Keratinocyte (primary cell): ENCODE measurements around the gene SDK1. TPM values are rescaled to one million over a fixed set of nuclear protein-coding genes. Genes with fewer than 3 reads are reported as not detected.

Experiments used
- DNase-seq: peaks from one replicate; pipeline ENCODE4 v3.0.0-alpha.2; 2011; ENCODE audit warnings: low read depth, missing footprints, low spot score
- FAIRE-seq: peaks from 2 replicates; lab custom pipeline; 2011; peaks lifted over from hg19 to GRCh38; lab: Jason Lieb, UNC
- H2AFZ ChIP-seq: 2 replicates; pipeline ENCODE4 v1.6.0; 2012; ENCODE audit warnings: low read length, control low read depth, inconsistent platforms; ENCODE audit not compliant: control insufficient read depth
- H3K27ac ChIP-seq: 2 replicates; pipeline ENCODE4 v1.5.1; 2011; ENCODE audit warnings: low read length; ENCODE audit not compliant: control insufficient read depth, insufficient read depth
- H3K27me3 ChIP-seq: 3 replicates; pipeline ENCODE4 v1.6.0; 2011; ENCODE audit warnings: low read length; ENCODE audit not compliant: control insufficient read depth, insufficient read depth; ENCODE audit errors: extremely low read depth
- H3K36me3 ChIP-seq, 2 experiments: 2 replicates in 1 of 2; 3 replicates in 1 of 2; pipeline ENCODE4 v1.5.1; 2011; ENCODE audit warnings: low read length in 2 of 2, mild to moderate bottlenecking in 1 of 2; ENCODE audit not compliant: control insufficient read depth in 2 of 2, insufficient read depth in 2 of 2; ENCODE audit errors: extremely low read depth in 1 of 2
- H3K4me1 ChIP-seq: 3 replicates; pipeline ENCODE4 v1.5.1; 2011; ENCODE audit warnings: low read length; ENCODE audit not compliant: control insufficient read depth, insufficient read depth; ENCODE audit errors: extremely low read depth
- H3K4me2 ChIP-seq: 3 replicates; pipeline ENCODE4 v1.6.0; 2011; ENCODE audit warnings: low read depth, low read length; ENCODE audit not compliant: control insufficient read depth, insufficient read depth; ENCODE audit errors: extremely low read depth
- H3K4me3 ChIP-seq, 3 experiments: fragments of 200-600 bp in 1 of 3; sonication (generic) in 1 of 3; 2 replicates in 2 of 3; 3 replicates in 1 of 3; pipeline ENCODE4 v1.5.1; 2011 to 2016; ENCODE audit warnings: low read length in 3 of 3, mild to moderate bottlenecking in 3 of 3, control low read depth in 2 of 3, inconsistent platforms in 1 of 3, low read depth in 1 of 3, mixed read lengths in 1 of 3, mixed run types in 1 of 3, moderate library complexity in 1 of 3; ENCODE audit not compliant: control insufficient read depth in 2 of 3, insufficient read depth in 2 of 3; ENCODE audit errors: extremely low read depth in 1 of 3
- H3K79me2 ChIP-seq: 2 replicates; pipeline ENCODE4 v1.6.0; 2012; ENCODE audit warnings: low read length; ENCODE audit not compliant: control insufficient read depth, insufficient read depth
- H3K9ac ChIP-seq: 3 replicates; pipeline ENCODE4 v1.6.0; 2011; ENCODE audit warnings: low read length; ENCODE audit not compliant: control insufficient read depth, insufficient read depth; ENCODE audit errors: extremely low read depth
- H3K9me1 ChIP-seq: 3 replicates; pipeline ENCODE4 v1.6.0; 2011; ENCODE audit warnings: low read length; ENCODE audit not compliant: control insufficient read depth, insufficient read depth; ENCODE audit errors: extremely low read depth
- H3K9me3 ChIP-seq: 2 replicates; pipeline ENCODE4 v1.5.1; 2012; ENCODE audit warnings: low read depth, low read length; ENCODE audit not compliant: control insufficient read depth
- H4K20me1 ChIP-seq: 3 replicates; pipeline ENCODE4 v1.6.0; 2011; ENCODE audit warnings: low read length; ENCODE audit not compliant: control insufficient read depth, insufficient read depth; ENCODE audit errors: extremely low read depth
- EZH2 ChIP-seq: IDR thresholded peaks from one replicate; pipeline ENCODE4 v1.6.1; 2012; ENCODE audit warnings: inconsistent platforms, mild to moderate bottlenecking, low read length, moderate library complexity
- dilution Hi-C: fragments of 300-500 bp; cut with MboI; formaldehyde crosslinking; loops from one replicate; pipeline ENCODE4 v1.7.0; 2020; ENCODE audit warnings: low sequenced_read_pairs; ENCODE audit not compliant: extremely low pct_ligation_motif_present
- polyA plus RNA-seq, 5 experiments: library from polyadenylated mRNA; depleted of rRNA in 3 of 5; stranded (reverse) in 3 of 5; stranded (forward) in 1 of 5; unstranded in 1 of 5; fragments of >200 nt; gene quantifications; 1 replicate in 1 of 5; 2 replicates in 3 of 5; 3 replicates in 1 of 5; pipeline versions ENCODE4 v1.2.1 to v1.2.3, GENCODE V29; 2011 to 2012; ENCODE audit warnings: missing spikeins in 2 of 5, low read depth in 1 of 5, low replicate concordance in 1 of 5
- TF ChIP-seq, protein P1 (sequence below), 3 experiments: IDR thresholded peaks in 1 of 3; conservative IDR thresholded peaks in 1 of 3; optimal IDR thresholded peaks in 1 of 3; 2 replicates in 2 of 3; 3 replicates in 1 of 3; pipeline versions ENCODE3 to v1.5.1; 2011; ENCODE audit warnings: low read length in 3 of 3, mild to moderate bottlenecking in 3 of 3, moderate library complexity in 2 of 3, control low read depth in 1 of 3, inconsistent platforms in 1 of 3; ENCODE audit not compliant: insufficient read depth in 2 of 3; ENCODE audit errors: extremely low read depth in 1 of 3

The SDK1 gene
- polyA plus RNA-seq, 1 donor (not counting 4 experiments of a cell fraction or from before 2014, with no cell fraction given): 0.66 TPM

DNA sequence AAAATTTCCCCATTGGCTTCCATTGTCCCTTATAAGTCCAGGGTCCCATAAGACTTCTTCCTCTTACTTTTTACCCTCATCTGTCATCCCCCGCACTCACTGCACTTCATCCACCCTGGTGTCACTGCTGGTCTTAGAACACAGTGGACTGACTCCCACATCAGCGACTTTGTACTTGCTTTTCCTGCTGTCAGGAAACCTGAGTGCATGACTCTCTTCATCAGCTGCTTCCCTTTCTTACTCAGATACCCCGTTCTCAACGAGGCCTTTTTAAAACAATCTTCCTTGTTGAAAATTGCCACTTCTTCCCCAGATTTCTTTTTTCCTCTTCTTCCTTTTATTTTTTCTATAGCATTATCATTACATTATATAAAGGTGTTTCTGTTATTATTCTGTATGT, 305.4 kb downstream of the SDK1 start:
- Histone ChIP-seq H3K27me3 (no peaks in the 10 kb centered on the region), H3K4me1 (peaks cover 3% of the 10 kb centered on the region), H4K20me1 (no peaks in the 10 kb centered on the region), H2AFZ (no peak overlapping the region), H3K9me3 (no peaks in the 10 kb centered on the region), H3K4me3 (no peak overlapping the region), H3K36me3 (no peaks in the 10 kb centered on the region), H3K9ac (no peak overlapping the region), H3K79me2 (no peaks in the 10 kb centered on the region), H3K4me2 (no peak overlapping the region), H3K27ac (no peak overlapping the region), H3K9me1 (no peaks in the 10 kb centered on the region)
- FAIRE-seq (no peak), DNase-seq (no peak)
- dilution Hi-C loops: no loop called here
- TF ChIP-seq EZH2: no peak
- TF ChIP-seq, protein P1, sequence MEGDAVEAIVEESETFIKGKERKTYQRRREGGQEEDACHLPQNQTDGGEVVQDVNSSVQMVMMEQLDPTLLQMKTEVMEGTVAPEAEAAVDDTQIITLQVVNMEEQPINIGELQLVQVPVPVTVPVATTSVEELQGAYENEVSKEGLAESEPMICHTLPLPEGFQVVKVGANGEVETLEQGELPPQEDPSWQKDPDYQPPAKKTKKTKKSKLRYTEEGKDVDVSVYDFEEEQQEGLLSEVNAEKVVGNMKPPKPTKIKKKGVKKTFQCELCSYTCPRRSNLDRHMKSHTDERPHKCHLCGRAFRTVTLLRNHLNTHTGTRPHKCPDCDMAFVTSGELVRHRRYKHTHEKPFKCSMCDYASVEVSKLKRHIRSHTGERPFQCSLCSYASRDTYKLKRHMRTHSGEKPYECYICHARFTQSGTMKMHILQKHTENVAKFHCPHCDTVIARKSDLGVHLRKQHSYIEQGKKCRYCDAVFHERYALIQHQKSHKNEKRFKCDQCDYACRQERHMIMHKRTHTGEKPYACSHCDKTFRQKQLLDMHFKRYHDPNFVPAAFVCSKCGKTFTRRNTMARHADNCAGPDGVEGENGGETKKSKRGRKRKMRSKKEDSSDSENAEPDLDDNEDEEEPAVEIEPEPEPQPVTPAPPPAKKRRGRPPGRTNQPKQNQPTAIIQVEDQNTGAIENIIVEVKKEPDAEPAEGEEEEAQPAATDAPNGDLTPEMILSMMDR (optimal IDR thresholded peaks at IDR 0.05 in 1 of 3, IDR thresholded peaks at IDR 0.05 in 1 of 3, conservative IDR thresholded peaks at IDR 0.05 in 1 of 3; ENCODE audit: extremely low read depth in 1 of 3, insufficient read depth in 2 of 3, low read length in 3 of 3): no peak

DNA sequence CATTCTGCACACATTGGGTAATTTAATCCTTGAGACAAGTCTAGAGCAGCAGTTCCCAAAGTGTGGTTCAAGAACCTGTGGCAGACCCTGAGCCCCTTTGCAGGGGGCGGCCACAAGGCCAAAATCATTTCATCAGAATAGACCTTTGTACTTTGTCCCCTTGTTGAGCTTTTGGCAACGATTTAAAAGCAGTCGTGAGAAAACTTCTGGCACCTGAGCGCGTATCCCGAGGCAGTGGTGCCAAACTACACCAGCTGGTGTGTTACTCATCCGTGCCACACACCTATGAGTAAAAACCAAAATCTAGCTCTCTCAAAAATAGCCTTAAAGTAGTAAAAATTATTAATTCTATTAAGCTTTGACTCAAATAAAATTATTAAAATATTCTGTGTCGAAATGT, 306.8 kb downstream of the SDK1 start:
- DNase-seq: no peak
- Histone ChIP-seq H3K9ac (no peak overlapping the region), H3K79me2 (no peaks in the 10 kb centered on the region), H3K36me3 (no peaks in the 10 kb centered on the region), H3K27me3 (no peaks in the 10 kb centered on the region), H4K20me1 (no peaks in the 10 kb centered on the region), H2AFZ (no peak overlapping the region), H3K4me3 (no peak overlapping the region), H3K4me1 (peaks cover 3% of the 10 kb centered on the region), H3K9me3 (no peaks in the 10 kb centered on the region), H3K27ac (no peak overlapping the region), H3K4me2 (no peak overlapping the region), H3K9me1 (no peaks in the 10 kb centered on the region)
- dilution Hi-C loops: no loop called here
- TF ChIP-seq, protein P1 (optimal IDR thresholded peaks at IDR 0.05 in 1 of 3, IDR thresholded peaks at IDR 0.05 in 1 of 3, conservative IDR thresholded peaks at IDR 0.05 in 1 of 3; ENCODE audit: extremely low read depth in 1 of 3, insufficient read depth in 2 of 3, low read length in 3 of 3): no peak
- no peak for TF ChIP-seq EZH2
- FAIRE-seq: no peak
